GM18507 (cell line): ENCODE measurements around the gene RASGEF1B.

Experiments used
- DNase-seq: peaks from one replicate; pipeline ENCODE4 v3.0.0; 2011; ENCODE audit warnings: low read depth; ENCODE audit not compliant: insufficient read length; ENCODE audit errors: extremely low spot score
- FAIRE-seq: peaks from 2 replicates; lab custom pipeline; 2011; peaks lifted over from hg19 to GRCh38; lab: Jason Lieb, UNC

RASGEF1B gene

GRCh38 chr4:81469781-81470455 is 1.8 kb downstream of the RASGEF1B start:
- DNase-seq, result no peak

GRCh38 chr4:81468678-81469077 is 3.0 kb downstream of the RASGEF1B start:
- no peak for DNase-seq
- FAIRE-seq, result peak; percentile 35

More at GRCh38 chr4:81469781-81470455, 1.8 kb downstream of the RASGEF1B start:
- no peak for FAIRE-seq

GRCh38 chr4:81467672-81467964 is 4.1 kb downstream of the RASGEF1B start:
- no peak for FAIRE-seq
- no peak for DNase-seq

GRCh38 chr4:81466841-81467671 is 4.7 kb downstream of the RASGEF1B start:
- peak; percentile 90 for FAIRE-seq
- no peak for DNase-seq

GRCh38 chr4:81465406-81466340 is 6.0 kb downstream of the RASGEF1B start:
- DNase-seq (no peak), FAIRE-seq (no peak)

- DNase-seq (no peak), FAIRE-seq (no peak)
These were observed 10.9 kb downstream of the RASGEF1B start for GRCh38 chr4:81460834-81461233.

GRCh38 chr4:81460191-81460701 is 11.5 kb downstream of the RASGEF1B start:
- no peak for DNase-seq
- FAIRE-seq, result no peak

- FAIRE-seq (no peak), DNase-seq (no peak)
These were observed 12.5 kb downstream of the RASGEF1B start for GRCh38 chr4:81459228-81459627.

GRCh38 chr4:81457921-81458520 is 13.7 kb downstream of the RASGEF1B start:
- no peak for FAIRE-seq
- no peak for DNase-seq

- no peak for DNase-seq
- no peak for FAIRE-seq
These were observed 14.4 kb downstream of the RASGEF1B start for GRCh38 chr4:81457345-81457744.

- no peak for FAIRE-seq
These were observed 15.8 kb downstream of the RASGEF1B start for GRCh38 chr4:81455897-81456296.

GRCh38 chr4:81454948-81455347 is 16.8 kb downstream of the RASGEF1B start:
- DNase-seq (no peak), FAIRE-seq (no peak)

More at GRCh38 chr4:81455897-81456296, 15.8 kb downstream of the RASGEF1B start:
- no peak for DNase-seq

GRCh38 chr4:81454499-81454898 is 17.2 kb downstream of the RASGEF1B start:
- DNase-seq, result no peak
- no peak for FAIRE-seq

- DNase-seq (no peak), FAIRE-seq (no peak)
These were observed 18.7 kb downstream of the RASGEF1B start for GRCh38 chr4:81453024-81453423.

GRCh38 chr4:81452452-81453006 is 19.2 kb downstream of the RASGEF1B start:
- no peak for DNase-seq
- FAIRE-seq, result no peak

- DNase-seq, result no peak
- FAIRE-seq, result no peak
These were observed 22.7 kb downstream of the RASGEF1B start for GRCh38 chr4:81449015-81449414.

GRCh38 chr4:81447566-81448229 is 24.0 kb downstream of the RASGEF1B start:
- FAIRE-seq (no peak), DNase-seq (no peak)

- FAIRE-seq (no peak), DNase-seq (no peak)
These were observed 25.1 kb downstream of the RASGEF1B start for GRCh38 chr4:81446634-81447033.

GRCh38 chr4:81445196-81445595 is 26.5 kb downstream of the RASGEF1B start:
- no peak for FAIRE-seq
- no peak for DNase-seq
